GM19438 (cell line): ENCODE results near the gene EIF2AK3.
A peak's percentile ranks its signal among the peaks of the same experiment; 100 is the strongest.

ENCODE experiments used
- ATAC-seq: cut with Tn5 transposase; IDR thresholded peaks from one replicate; pipeline ENCODE4 v1.9.1; 2021; ENCODE audit warnings: low read depth; ENCODE audit not compliant: unreplicated experiment

Gene EIF2AK3

GRCh38 chr2:88600038-88600465 lies 27.2 kb downstream of the EIF2AK3 start:
- ATAC-seq = peak; percentile 93

- ATAC-seq = no peak
Measured at GRCh38 chr2:88599527-88599926, 27.7 kb downstream of the EIF2AK3 start.

DNA sequence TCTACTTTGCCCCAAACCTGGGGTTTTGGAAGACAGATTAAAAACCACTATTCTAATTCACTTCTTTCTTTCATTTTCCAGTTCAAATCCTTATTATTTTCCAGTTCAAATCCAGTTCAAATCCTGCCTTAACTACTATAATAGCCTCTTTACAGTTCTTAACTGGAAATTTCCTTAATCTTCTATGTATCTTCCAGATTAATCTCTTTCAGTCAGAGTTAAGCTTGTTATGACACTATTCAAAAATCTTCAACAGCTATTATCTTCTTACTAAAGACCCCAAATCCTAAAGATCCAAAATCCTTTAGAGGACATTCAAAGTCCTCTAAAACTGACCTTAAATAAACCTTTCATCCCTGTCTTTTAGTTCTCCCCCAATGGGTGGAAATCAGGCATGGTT lies 30.1 kb downstream of the EIF2AK3 start:
- ATAC-seq = no peak

GRCh38 chr2:88596141-88596830 lies 31.0 kb downstream of the EIF2AK3 start:
- no peak for ATAC-seq

DNA sequence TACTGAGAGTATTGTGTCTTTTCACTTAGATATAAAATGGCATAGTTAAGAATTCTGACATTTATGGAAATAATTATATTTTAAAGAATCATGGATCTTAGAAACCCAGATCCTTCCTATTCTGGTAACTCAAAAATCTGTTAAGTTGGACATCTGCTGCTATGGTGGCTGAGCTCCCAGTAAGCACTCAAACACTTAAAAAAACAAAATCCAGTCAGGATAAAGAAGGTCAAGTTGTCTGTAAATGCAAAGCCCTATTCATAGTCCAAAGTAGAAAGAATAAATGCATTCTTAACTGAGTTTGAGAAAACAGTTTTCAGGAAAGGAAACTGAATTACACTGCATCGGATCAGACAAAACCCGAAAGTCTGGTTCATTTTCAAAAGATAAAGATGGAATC lies 35.6 kb downstream of the EIF2AK3 start:
- no peak for ATAC-seq

- ATAC-seq = peak; percentile 75
Measured at GRCh38 chr2:88590998-88591613, 36.2 kb downstream of the EIF2AK3 start.

DNA sequence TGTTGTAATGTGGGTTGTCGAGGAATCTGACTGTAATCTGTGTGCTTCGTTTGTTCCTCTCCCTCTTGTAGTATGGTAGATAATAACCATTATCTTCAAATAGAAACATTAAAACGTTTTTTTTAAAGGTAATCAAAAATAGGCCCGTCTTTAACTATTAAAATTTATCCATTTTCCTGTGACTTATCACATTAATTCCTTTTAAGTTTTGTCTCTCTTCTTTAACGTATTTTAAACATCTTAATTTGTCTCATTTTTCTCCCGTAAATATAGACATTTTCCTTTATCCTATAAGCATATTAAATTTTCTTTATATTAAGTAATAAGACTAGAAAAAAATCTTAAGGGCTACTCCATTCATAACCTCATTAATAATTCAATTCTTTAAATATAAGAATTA lies 41.3 kb downstream of the EIF2AK3 start:
- ATAC-seq = no peak

DNA sequence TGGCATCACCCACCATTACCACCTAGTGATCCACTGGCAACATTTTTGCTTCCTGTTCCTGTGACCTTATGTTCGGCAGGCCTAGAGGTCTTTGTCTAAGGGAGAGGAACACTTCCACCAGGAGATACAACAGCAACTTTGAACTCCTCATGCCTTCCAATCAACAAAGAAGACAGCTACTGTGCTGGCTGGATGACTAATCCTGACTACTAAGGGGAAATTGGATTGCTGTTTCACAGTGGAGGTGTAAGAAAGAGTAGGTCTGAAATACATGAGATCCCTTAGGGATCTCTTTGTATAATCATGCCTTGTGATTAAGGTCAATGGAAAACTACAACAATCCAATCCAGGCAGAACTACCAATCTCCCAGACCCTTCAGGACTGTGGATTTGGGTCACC lies 45.2 kb downstream of the EIF2AK3 start:
- ATAC-seq = no peak

DNA sequence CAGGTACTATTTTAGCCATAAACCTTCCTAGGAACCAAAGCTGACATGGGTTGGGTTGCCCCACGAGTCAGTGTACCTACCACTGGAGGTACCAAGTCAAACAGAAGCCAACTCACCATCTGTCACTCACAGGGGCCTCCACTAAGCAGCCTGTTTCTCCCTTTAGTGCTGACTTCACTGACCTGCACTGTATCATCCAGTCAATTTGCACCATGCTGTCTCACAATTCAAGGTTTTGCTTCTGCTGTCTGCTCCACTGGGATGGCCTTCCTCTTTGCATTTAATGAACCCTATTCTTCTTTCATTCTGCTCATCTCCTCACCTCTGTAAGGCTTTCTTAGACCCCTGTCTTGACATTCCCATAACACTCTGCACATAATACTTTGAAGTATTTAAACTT lies 47.2 kb downstream of the EIF2AK3 start:
- ATAC-seq = no peak

- no peak for ATAC-seq
Measured at GRCh38 chr2:88575630-88576029, 51.6 kb downstream of the EIF2AK3 start.

DNA sequence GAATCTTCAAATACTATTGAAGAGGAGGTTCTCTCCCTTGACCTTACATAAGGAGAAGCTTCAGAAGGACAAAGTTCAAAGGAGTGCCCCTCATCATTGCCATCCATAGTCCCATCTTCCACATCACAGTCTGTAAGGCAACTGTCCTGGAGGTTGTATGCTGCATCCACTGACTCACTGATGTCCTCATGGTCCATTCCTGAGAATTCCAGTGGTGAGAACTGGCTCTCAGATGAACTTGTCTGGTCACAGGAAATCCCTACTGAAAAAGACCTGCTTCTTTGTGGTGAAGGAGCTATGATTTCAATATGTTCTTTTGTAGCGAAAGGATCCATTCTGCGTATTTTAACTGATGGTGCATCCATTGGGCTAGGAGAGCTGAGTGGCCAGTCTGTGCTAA lies 52.2 kb downstream of the EIF2AK3 start:
- no peak for ATAC-seq

GRCh38 chr2:88574445-88574844 lies 52.8 kb downstream of the EIF2AK3 start:
- no peak for ATAC-seq

GRCh38 chr2:88568179-88568578 lies 59.1 kb downstream of the EIF2AK3 start:
- ATAC-seq = no peak

DNA sequence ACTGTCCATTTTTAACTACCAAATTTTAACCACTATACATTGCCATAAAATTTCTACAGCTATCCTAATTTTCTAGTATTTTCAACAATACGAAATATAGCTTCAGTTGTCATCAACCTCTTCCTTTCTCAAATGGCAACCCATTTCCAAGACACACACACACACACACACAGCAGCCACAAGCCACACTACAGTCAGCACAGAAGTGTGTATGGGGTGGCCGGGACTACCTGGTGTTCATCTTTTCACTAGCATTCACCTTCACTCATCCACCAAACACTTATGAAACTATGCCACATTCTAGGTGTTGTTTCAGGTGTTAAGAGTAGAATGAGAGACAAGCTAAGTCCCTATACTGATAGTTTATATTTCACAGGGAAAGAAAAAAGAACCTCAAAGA lies 62.9 kb downstream of the EIF2AK3 start:
- ATAC-seq = no peak

GRCh38 chr2:88563129-88563528 lies 64.1 kb downstream of the EIF2AK3 start:
- no peak for ATAC-seq

GRCh38 chr2:88561646-88562388 lies 65.4 kb downstream of the EIF2AK3 start:
- ATAC-seq = peak; percentile 49

DNA sequence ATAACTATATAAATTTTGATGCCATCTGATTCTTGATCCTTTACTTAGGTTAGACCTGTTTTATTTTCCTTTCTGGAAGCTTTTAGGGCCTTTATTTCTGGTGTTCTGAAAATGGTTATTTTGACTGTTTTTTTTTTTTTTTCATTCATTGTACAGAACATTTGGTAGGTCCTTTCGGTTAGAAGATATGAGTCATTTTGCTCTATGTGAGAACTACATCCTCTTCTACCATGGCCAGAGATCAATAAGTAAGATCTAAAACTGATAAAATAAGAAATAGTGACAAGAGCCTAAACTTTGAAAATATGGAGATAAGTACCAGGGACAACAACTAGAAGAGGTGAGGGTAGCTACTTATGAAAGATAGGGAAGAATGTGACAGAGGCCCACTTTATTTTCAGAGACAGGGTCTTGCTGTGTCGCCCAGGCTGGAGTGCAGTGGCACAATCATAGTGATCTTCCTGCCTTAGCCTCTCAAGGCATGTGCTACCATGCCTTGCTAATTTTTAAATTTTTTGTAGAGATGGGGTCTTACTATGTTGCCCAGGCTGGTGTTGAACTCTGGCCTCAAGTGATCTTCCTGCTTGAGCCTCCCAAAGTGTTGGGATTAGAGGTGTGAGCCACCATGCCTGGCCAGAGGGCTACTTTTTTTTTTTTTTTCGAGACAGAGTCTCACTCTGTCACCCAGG lies 66.5 kb downstream of the EIF2AK3 start:
- ATAC-seq = no peak

DNA sequence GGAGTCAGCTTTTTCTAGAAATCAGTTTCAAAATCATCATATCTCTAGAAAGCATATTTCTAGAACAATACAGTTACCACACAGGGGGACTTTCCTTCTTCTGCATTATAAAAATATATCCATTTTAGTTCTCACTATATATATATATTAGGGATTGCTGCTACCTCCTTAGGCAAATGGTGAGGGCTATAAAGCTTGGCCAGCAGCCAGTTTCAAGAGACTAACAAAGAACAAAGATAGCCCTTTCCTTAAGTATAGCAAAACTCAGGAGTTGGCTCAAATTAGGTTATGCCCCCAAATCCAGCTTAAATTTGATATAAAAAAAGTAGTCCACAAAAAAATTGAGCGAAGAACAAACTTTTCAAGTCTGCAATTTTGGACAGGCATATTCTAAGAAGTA lies 70.0 kb downstream of the EIF2AK3 start:
- ATAC-seq = no peak

DNA sequence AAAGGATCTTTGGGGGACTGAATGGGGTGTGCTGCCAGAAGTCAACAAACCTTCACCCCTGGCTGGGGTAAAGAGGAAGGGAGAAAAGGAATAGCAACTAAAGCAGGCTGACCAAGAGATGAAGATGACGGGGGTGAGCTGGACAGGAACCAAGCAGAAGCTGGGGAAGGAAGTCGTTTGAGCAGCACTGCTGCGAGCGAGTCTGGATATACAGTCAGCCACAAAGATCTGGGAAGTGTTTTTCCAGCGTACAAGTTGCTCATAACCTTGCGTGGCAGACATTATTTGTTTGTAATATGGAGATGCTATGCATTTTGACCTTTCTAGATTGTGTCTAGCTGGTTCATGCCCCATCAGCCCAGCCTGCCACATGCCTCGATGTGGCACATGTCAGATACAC lies 71.2 kb downstream of the EIF2AK3 start:
- no peak for ATAC-seq

DNA sequence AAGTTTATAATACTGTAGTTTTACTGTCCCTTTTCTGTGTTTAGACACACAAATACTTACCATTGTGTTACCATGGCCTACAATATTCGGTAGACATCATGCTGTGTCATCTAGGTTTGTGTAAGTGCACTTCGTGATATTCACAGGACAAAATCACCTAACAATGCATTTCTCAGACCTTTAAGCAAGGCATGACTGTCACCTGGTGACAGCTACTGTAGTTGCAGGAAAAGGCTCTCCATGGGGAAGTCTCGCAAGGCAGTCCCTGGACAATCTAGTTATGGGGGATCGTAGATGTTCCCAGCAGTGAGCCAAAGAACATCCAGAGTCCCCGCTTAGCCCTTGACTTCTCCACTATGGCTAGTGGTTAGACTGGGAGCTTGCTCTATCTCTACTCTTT lies 73.1 kb downstream of the EIF2AK3 start:
- no peak for ATAC-seq

- ATAC-seq = no peak
Measured at GRCh38 chr2:88549616-88550292, 77.5 kb downstream of the EIF2AK3 start.
